HG03439 (cell line): ENCODE results near the gene ALDH9A1.
"Not testable (repeated sequence)": the region's sequence is repeated elsewhere in the genome, so short reads cannot be mapped to it uniquely, and the experiment has no call there.

Source experiments
- ATAC-seq: cut with Tn5 transposase; IDR thresholded peaks from one replicate; pipeline ENCODE4 v1.9.1; 2021; ENCODE audit warnings: mild to moderate bottlenecking, moderate library complexity; ENCODE audit not compliant: unreplicated experiment

The ALDH9A1 gene

GRCh38 chr1:165647970-165648369 is 50.4 kb downstream of the ALDH9A1 start:
- no peak for ATAC-seq

GRCh38 chr1:165647517-165647916 is 50.8 kb downstream of the ALDH9A1 start:
- no peak for ATAC-seq

- no peak for ATAC-seq
Observed at GRCh38 chr1:165645654-165646366, 52.6 kb downstream of the ALDH9A1 start.

GRCh38 chr1:165644064-165644735 is 54.2 kb downstream of the ALDH9A1 start:
- ATAC-seq, result no peak

- no peak for ATAC-seq
Observed at GRCh38 chr1:165641231-165641987, 57.0 kb downstream of the ALDH9A1 start.

- no peak for ATAC-seq
Observed at GRCh38 chr1:165639821-165640623, 58.3 kb downstream of the ALDH9A1 start.

GRCh38 chr1:165638211-165638610 is 60.2 kb downstream of the ALDH9A1 start:
- not testable (repeated sequence) for ATAC-seq

GRCh38 chr1:165637427-165637826 is 60.9 kb downstream of the ALDH9A1 start:
- no peak for ATAC-seq

GRCh38 chr1:165635823-165636222 is 62.5 kb downstream of the ALDH9A1 start:
- ATAC-seq, result no peak

GRCh38 chr1:165635329-165635728 is 63.0 kb downstream of the ALDH9A1 start:
- no peak for ATAC-seq

- no peak for ATAC-seq
Observed at GRCh38 chr1:165634154-165634921, 64.0 kb downstream of the ALDH9A1 start.

GRCh38 chr1:165633614-165634013 is 64.7 kb downstream of the ALDH9A1 start:
- ATAC-seq, result no peak

GRCh38 chr1:165632491-165632890 is 65.9 kb downstream of the ALDH9A1 start:
- no peak for ATAC-seq

GRCh38 chr1:165632152-165632469 is 66.3 kb downstream of the ALDH9A1 start:
- ATAC-seq, result no peak

GRCh38 chr1:165631342-165632151 is 66.8 kb downstream of the ALDH9A1 start:
- ATAC-seq, result peak; percentile 39

GRCh38 chr1:165630629-165631341 is 67.6 kb downstream of the ALDH9A1 start, which contains the start of gene MGST3:
TSS of gene MGST3 (plus strand) at chr1:165631234. CDS start at chr1:165649848, 18,614 bp downstream.
- peak; percentile 89 for ATAC-seq

GRCh38 chr1:165629848-165630628 is 68.3 kb downstream of the ALDH9A1 start:
- no peak for ATAC-seq

GRCh38 chr1:165629151-165629550 is 69.2 kb downstream of the ALDH9A1 start:
- no peak for ATAC-seq
